PC-9 (cell line): Measurements from ENCODE around the gene SUSD3.

ENCODE experiments used
- CTCF ChIP-seq: fragments of 200-600 bp; sonication (generic); conservative IDR thresholded peaks from 2 replicates; pipeline ENCODE4 v1.6.1; 2017; ENCODE audit warnings: mixed run types, antibody characterized with exemption, mild to moderate bottlenecking, moderate library complexity
- EZH2 ChIP-seq: fragments of 200-600 bp; sonication (generic); IDR thresholded peaks from 2 replicates; pipeline ENCODE4 v1.8.0; 2017; ENCODE audit warnings: antibody characterized with exemption, low read depth

GRCh38 chr9:93119703-93119952, 61.1 kb downstream of the SUSD3 start:
- TF ChIP-seq CTCF (no peak), EZH2 (no peak)
